DMS153 treated with DMSO at 0.1 percent for 48 hours (cell line): ENCODE measurements around the gene DLG2.
"Not testable (repeated sequence)": the region's sequence is repeated elsewhere in the genome, so short reads cannot be mapped to it uniquely, and the experiment has no call there.

Experiments
- DNase-seq: peaks from one replicate; lab custom pipeline; 2025; ENCODE audit not compliant: unreplicated experiment; lab: John Stamatoyannopoulos, UW

Gene DLG2

GRCh38 chr11:83464160-83464944 lies 2162.8 kb downstream of the DLG2 start:
- peak; percentile 95 for DNase-seq

GRCh38 chr11:83459798-83460197 lies 2167.3 kb downstream of the DLG2 start:
- peak; percentile 17 for DNase-seq

GRCh38 chr11:83456566-83456965 lies 2170.6 kb downstream of the DLG2 start:
- DNase-seq = no peak

- no peak for DNase-seq
These were observed 2171.1 kb downstream of the DLG2 start for GRCh38 chr11:83456075-83456474.

DNA sequence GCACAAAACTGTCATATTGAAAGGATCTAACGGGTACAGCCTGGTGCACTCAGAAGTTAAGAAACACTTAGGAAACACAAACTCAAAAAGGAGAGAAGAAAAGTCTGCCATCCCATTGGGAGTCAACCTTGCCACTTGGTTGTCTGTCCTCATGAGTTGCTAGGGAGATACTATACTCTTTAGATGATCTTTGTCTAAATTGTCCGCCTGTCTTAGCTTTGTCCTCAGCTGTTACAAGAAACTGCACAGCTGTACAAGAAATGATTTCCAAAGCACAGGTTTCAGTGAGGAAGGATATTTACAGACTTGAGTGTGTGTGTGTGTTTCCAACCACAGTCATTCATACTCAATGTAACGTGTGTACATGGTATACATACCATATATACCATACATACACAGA lies 2171.8 kb downstream of the DLG2 start:
- DNase-seq = no peak

GRCh38 chr11:83454674-83455073 lies 2172.5 kb downstream of the DLG2 start:
- no peak for DNase-seq

DNA sequence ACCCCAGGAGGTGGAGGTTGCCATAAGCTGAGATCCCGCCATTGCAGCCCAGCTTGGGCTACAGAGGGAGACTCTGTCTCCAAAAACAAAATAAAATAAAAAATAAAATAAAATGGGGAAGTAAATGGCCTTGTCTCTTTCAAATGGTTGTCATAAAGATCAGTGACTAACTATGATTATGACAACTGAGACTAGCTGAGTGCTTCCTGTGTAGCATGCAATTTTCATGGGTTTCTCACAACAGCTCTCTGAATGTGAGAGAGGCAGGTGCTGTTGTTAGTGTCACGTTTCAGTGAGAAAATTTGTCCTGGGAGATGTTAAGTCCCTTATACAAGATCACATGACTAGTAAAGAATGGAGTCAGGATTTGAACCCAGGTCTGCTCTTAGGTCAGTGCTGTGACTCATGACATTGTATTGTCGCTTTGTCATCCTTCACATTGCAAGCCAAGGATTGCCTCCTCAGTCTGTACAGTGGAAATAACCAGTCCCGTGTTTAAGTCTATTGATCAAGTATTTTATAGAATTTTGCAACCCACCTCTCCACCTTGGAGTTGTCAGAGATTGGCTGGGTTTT lies 2177.7 kb downstream of the DLG2 start:
- no peak for DNase-seq

DNA sequence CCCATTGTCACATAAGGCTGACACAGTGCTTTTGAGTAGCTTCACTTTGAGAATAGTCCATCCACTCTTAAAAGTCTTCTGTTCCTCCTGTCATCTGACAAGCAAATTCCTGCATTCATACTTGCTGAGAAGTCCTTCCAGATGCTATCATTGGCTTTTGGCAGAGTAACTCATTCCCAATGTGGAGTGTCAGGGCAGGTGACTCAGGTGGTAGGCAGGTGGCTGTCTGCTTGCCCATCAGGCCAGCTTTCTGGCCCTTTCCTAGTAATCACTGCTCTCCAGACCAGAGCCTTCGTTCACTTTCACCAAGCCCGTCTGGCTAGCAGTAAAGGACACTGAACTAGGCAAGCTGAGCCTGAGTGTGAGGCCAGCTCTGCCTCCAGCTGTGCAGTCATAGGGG lies 2178.5 kb downstream of the DLG2 start:
- no peak for DNase-seq

DNA sequence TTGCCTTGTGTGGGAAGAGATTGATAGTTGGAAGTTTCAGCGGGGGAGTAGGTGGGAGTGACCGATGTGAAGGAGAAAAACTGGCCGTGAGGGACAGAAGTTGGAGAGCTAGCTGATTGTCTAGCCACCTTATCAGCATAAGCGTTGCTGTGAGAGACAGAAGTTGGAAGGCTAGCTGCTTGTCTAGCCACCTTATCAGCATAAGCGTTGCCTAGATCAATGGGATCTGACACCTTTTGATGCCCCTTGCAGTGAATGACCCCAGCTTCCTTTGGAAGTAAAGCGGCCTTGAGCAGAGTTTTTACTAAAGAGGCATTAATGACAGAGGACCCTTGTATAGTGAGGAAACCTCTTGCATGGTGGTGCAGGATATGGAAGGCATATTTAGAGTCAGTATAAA lies 2183.3 kb downstream of the DLG2 start:
- not testable (repeated sequence) for DNase-seq

DNA sequence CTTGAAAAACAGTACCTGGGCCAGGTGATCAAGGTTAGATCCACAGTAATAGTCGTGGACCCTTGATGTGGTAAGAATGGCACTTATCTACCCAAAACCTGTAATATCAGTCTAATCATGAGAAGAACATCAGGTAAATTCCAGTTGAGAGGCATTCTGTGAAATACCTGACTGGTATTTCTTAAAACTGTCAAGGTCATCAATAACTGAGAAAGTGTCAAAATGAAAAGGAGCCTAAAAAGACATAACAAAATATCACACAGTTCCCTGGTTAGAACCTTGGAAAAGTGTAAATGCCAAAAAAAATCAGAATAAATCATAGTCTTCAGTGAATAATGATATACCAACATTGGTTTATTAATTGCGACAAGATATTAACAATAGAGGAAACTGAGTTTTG lies 2185.5 kb downstream of the DLG2 start:
- no peak for DNase-seq

- no peak for DNase-seq
These were observed 2186.0 kb downstream of the DLG2 start for GRCh38 chr11:83441171-83441570.

DNA sequence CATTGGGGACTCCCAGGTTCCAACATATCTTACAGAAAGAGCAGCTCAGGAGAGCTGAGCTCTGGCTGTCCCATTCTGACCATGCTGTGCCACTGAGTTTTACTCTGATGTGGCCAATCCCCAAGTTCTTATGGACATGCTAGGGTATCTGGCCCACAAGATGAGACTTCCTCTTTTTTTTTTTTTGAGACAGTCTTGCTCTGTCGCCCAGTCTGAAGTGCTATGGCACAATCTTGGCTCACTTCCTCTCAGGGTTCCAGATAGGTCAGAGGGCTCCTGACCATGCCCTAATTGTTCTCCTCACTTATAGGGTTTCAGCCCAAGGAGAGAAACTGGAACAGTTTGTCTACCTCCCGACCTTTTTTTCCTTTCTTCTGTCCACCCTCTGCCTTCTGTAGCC lies 2188.7 kb downstream of the DLG2 start:
- no peak for DNase-seq

- DNase-seq = no peak
These were observed 2189.2 kb downstream of the DLG2 start for GRCh38 chr11:83437939-83438338.

GRCh38 chr11:83436855-83437254 lies 2190.3 kb downstream of the DLG2 start:
- no peak for DNase-seq

- not testable (repeated sequence) for DNase-seq
These were observed 2192.3 kb downstream of the DLG2 start for GRCh38 chr11:83434812-83435211.

- DNase-seq = no peak
These were observed 2199.2 kb downstream of the DLG2 start for GRCh38 chr11:83427943-83428342.

GRCh38 chr11:83427501-83427900 lies 2199.6 kb downstream of the DLG2 start:
- DNase-seq = no peak

DNA sequence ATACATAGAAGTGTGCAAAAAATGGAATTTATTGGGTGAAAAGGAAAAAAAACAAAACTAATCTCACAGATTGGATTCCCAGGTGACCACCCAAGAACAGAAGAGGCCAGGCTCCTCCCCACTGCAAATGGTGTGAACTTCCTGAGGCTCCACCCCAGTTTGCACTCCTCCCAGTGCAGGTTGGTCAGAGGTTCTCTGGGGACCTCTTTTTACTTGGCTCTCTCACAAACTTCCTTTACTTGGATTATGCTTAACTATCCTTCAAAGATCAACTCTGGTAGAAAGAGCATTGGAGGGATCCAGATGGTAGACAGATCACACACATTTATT lies 2202.0 kb downstream of the DLG2 start:
- no peak for DNase-seq

DNA sequence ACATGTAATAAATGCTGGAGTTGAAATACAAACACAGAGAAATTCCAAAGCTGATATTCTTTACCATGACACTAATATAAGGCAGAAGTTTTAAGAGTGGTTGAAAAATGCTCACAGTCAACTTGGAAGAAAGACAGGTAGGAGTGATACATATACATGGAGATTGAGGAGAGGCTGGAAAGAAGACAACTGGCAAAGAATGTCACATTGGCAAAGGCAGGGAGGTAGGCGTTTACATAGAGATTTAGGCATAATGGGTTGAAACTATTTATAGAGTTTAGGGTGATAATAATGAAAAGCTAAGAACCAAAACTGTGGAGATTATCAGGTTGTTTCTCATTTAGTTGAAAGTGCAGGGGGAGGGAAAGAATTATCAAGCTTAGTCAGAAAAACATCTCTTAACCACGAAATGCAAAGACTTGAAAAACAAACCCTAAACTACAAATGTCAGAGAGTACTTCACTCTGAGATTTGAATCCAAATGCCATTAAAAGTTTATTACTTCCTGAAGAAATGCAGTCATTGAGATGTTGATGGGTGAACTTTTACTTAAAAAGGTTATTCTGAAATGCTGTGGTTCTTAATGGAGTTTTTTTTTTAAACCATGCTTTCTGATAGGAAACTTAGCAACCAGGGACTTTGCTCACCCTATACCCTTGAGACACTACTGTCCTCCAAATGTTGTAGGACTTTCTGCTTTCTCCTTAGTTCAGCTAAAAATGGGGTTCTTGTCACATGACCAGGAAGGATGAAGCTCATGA lies 2202.6 kb downstream of the DLG2 start:
- DNase-seq = no peak

DNA sequence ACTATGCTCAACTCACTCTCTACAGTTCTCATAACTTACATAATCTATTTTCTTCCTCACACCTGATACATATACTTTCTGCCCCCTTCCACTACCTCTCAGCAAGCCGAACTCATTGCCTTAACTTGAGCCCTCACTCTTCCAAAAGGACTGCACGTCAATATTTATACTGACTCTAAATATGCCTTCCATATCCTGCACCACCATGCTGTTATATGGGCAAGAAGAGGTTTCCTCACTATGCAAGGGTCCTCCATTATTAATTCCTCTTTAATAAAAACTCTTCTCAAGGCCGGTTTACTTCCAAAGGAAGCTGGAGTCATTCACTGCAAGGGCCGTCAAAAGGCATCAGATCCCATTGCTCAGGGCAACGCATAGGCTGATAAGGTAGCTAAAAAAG lies 2204.5 kb downstream of the DLG2 start:
- DNase-seq = not testable (repeated sequence)

- DNase-seq = no peak
These were observed 2216.3 kb downstream of the DLG2 start for GRCh38 chr11:83410605-83411565.
